HEK293T (cell line): ENCODE data around the gene PRKD2.

Source experiments
- CTCF ChIA-PET: fragments of 350-600 bp; formaldehyde crosslinking; extraction: SDS; loops from one replicate; lab custom pipeline; 2021; ENCODE audit warnings: antibody characterized with exemption, inconsistent platforms; lab: Yijun Ruan, JAX
- POLR2A ChIA-PET: fragments of 350-600 bp; formaldehyde crosslinking; extraction: SDS; loops from one replicate; lab custom pipeline; 2020; ENCODE audit warnings: antibody characterized with exemption, inconsistent platforms; lab: Yijun Ruan, JAX
- DNase-seq: peaks from one replicate; pipeline ENCODE4 v3.0.0; 2012; ENCODE audit warnings: mixed read lengths; ENCODE audit errors: extremely low spot score
- ARNT ChIP-seq: fragments of 450-650 bp; IDR thresholded peaks from 2 replicates; pipeline ENCODE4 v1.6.1; 2017; ENCODE audit warnings: mild to moderate bottlenecking
- BHLHE40 ChIP-seq: fragments of 450-650 bp; IDR thresholded peaks from 2 replicates; pipeline ENCODE4 v1.6.1; 2016; ENCODE audit warnings: mild to moderate bottlenecking, moderate library complexity, borderline replicate concordance
- CTBP1 ChIP-seq: fragments of 450-650 bp; IDR thresholded peaks from 2 replicates; pipeline ENCODE4 v1.6.1; 2016; ENCODE audit warnings: borderline replicate concordance
- ELF4 ChIP-seq: fragments of 450-650 bp; IDR thresholded peaks from 2 replicates; pipeline ENCODE4 v1.6.1; 2017; ENCODE audit warnings: antibody characterized with exemption
- FOXA1 ChIP-seq: fragments of 450-650 bp; IDR thresholded peaks from 2 replicates; pipeline ENCODE4 v1.6.1; 2016; ENCODE audit warnings: mild to moderate bottlenecking
- FOXK2 ChIP-seq: fragments of 450-650 bp; IDR thresholded peaks from 2 replicates; pipeline ENCODE4 v1.6.1; 2016; ENCODE audit warnings: mild to moderate bottlenecking
- FOXM1 ChIP-seq: fragments of 450-650 bp; IDR thresholded peaks from 2 replicates; pipeline ENCODE4 v1.6.1; 2017; ENCODE audit warnings: mild to moderate bottlenecking, borderline replicate concordance
- HDGF ChIP-seq: fragments of 450-650 bp; IDR thresholded peaks from 2 replicates; pipeline ENCODE4 v1.6.1; 2017; ENCODE audit warnings: antibody characterized with exemption, borderline replicate concordance
- L3MBTL2 ChIP-seq: fragments of 450-650 bp; conservative IDR thresholded peaks from 2 replicates; pipeline ENCODE4 v1.6.1; 2016; ENCODE audit warnings: mild to moderate bottlenecking
- LEF1 ChIP-seq: fragments of 450-650 bp; IDR thresholded peaks from 2 replicates; pipeline ENCODE4 v1.6.1; 2017; ENCODE audit warnings: mild to moderate bottlenecking, borderline replicate concordance
- NFRKB ChIP-seq: fragments of 450-650 bp; IDR thresholded peaks from 2 replicates; pipeline ENCODE4 v1.6.1; 2016; ENCODE audit warnings: mild to moderate bottlenecking, moderate library complexity
- PKNOX1 ChIP-seq: fragments of 450-650 bp; IDR thresholded peaks from 2 replicates; pipeline ENCODE4 v1.6.1; 2016
- SP1 ChIP-seq: fragments of 450-650 bp; IDR thresholded peaks from 2 replicates; pipeline ENCODE4 v1.6.1; 2017
- SUZ12 ChIP-seq: fragments of 450-650 bp; IDR thresholded peaks from 2 replicates; pipeline ENCODE4 v1.6.1; 2016; ENCODE audit warnings: mild to moderate bottlenecking
- TARDBP ChIP-seq: fragments of 450-650 bp; IDR thresholded peaks from 2 replicates; pipeline ENCODE4 v1.6.1; 2016
- ZNF384 ChIP-seq: fragments of 450-650 bp; IDR thresholded peaks from 2 replicates; pipeline ENCODE4 v1.6.1; 2016

Gene PRKD2

GRCh38 chr19:46648961-46649960, 67.7 kb downstream of the PRKD2 start:
- no peak for DNase-seq
- ChIA-PET CTCF (interaction anchor here (0.7 kb wide), 1 partner anchor 834 kb away, joined by 3 read pairs; no protein-coding TSS in a partner anchor), POLR2A (interaction anchor here (1.1 kb wide), 1 partner anchor 9 kb away, joined by 4 read pairs; no protein-coding TSS in a partner anchor)

DNA sequence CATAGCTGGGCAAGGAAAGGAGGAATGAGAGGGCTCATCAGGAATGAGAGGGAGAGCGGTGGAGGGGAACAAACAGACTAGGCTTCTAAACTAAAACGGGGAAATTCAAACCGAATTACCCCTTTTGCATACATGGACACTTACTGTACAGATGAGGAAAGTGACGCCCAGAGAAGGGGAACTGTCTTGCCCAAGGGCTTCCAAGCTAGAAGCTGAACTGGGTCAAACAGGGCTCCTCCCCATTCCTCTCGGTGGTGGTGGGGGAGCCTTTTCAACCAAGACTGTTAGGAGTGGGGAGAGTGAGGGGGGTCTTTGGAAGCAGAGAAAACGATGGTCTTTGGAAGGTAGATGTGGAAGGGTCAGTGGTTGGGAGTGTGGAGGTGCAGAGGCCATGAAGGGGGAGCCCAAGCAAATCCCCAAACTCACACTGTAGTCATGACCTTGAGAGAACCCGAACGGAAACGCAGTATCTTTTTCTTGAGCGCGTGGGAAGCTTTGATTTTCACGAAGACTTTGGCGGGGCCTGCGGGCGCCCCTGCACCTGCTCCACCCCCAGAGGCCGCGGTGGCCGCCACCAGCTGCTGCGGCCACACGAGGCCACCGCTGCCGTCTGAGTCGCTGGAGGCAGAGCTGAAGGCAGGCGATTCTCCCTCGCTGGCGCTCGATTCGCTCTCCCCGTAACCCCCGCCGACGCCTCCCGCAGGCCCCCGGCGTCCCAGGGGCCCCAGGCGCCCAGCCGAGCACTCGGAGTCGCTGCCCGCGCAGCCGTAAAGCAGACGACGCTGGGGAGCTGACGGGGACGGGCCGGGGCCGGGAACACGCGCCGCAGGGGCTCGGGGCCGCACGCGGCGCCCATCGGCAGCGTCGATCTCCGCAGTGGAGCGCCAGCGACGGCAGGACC, 68.6 kb downstream of the PRKD2 start:
- POLR2A ChIA-PET = interaction anchor here (1.1 kb wide), 1 partner anchor 8 kb away, joined by 4 read pairs; no protein-coding TSS in a partner anchor
- CTCF ChIA-PET = interaction anchor here (0.7 kb wide), 1 partner anchor 835 kb away, joined by 3 read pairs; no protein-coding TSS in a partner anchor
- DNase-seq = no peak
- TF ChIP-seq TARDBP (no peak), FOXK2 (no peak), CTBP1 (no peak), ZNF384 (no peak), ARNT (no peak), LEF1 (no peak), PKNOX1 (no peak), HDGF (no peak), SP1 (no peak), FOXA1 (no peak), SUZ12 (no peak), L3MBTL2 (no peak), BHLHE40 (no peak), NFRKB (no peak), FOXM1 (no peak)

More at GRCh38 chr19:46648961-46649960, 67.7 kb downstream of the PRKD2 start:
- TF ChIP-seq ZNF384 = no peak
- TF ChIP-seq L3MBTL2 = no peak
- TF ChIP-seq FOXM1 = no peak
- no peak for TF ChIP-seq FOXA1
- TF ChIP-seq HDGF = no peak
- no peak for TF ChIP-seq TARDBP
- TF ChIP-seq SUZ12 = no peak
- TF ChIP-seq SP1 = no peak
- TF ChIP-seq LEF1 = no peak
- no peak for TF ChIP-seq ARNT
- TF ChIP-seq FOXK2 = no peak
- no peak for TF ChIP-seq ELF4

DNA sequence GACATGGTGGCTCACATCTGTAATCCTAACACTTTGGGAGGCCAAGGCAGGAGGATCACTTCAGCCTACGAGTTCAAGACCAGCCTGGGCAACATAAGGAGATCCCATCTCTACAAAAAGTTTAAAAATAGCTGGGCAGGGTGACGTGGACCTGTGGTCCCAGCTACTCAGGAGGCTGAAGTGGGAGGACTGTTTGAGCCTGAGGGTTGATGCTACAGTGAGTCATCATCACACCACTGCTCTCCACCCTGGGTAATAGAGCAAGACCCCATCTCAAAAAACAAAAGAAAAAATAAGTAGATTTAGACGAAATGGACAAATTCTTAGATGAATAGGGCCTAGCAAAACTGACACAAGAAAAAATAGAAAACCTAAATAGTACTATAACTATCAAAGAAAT, 70.5 kb downstream of the PRKD2 start:
- ChIA-PET POLR2A (interaction anchor here (0.7 kb wide), 1 partner anchor 15 kb away, joined by 3 read pairs; the partner anchor contains the start of gene DACT3), CTCF (no interaction called here)
- TF ChIP-seq BHLHE40 = no peak
- TF ChIP-seq L3MBTL2 = no peak
- no peak for TF ChIP-seq ELF4
- no peak for TF ChIP-seq HDGF
- no peak for DNase-seq

DNA sequence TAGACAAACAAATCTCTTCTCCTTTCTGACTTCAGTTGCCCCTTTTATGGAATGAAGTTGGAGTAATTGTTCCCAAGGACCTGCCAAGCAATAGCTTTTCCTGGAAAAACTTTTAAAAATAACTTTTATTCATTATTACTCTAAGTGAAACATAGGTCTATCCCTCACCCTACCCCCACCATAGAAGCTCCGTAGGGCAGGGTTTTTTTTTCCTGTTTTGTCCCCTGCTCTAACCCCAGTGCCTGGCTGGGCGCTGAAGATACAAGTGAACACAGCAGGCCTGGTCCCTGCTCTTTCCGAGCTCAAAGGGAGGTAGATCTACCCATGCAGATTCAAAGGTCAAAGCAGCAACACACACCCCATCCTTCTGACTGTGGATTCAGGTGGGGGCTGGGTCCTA, 72.2 kb downstream of the PRKD2 start:
- TF ChIP-seq TARDBP (no peak), ARNT (no peak)
- no peak for DNase-seq
- POLR2A ChIA-PET = no interaction called here
- CTCF ChIA-PET = interaction anchor here (1.0 to 2.0 kb wide), 2 partner anchors 17 to 31 kb away, joined by 4 to 9 read pairs; no protein-coding TSS in a partner anchor

- ChIA-PET POLR2A (interaction anchor here (1.2 to 1.6 kb wide), 2 partner anchors 8 to 38 kb away, joined by 3 to 4 read pairs; no protein-coding TSS in a partner anchor), CTCF (no interaction called here)
- TF ChIP-seq NFRKB = no peak
- TF ChIP-seq SP1 = no peak
- no peak for TF ChIP-seq CTBP1
- TF ChIP-seq FOXA1 = no peak
- TF ChIP-seq LEF1 = no peak
- no peak for TF ChIP-seq TARDBP
- no peak for DNase-seq
These were observed 76.3 kb downstream of the PRKD2 start for GRCh38 chr19:46640656-46641055.

GRCh38 chr19:46639358-46640182, 77.3 kb downstream of the PRKD2 start:
- no peak for DNase-seq
- POLR2A ChIA-PET = interaction anchor here (1.2 to 1.6 kb wide), 2 partner anchors 9 to 37 kb away, joined by 3 to 4 read pairs; no protein-coding TSS in a partner anchor
- CTCF ChIA-PET = interaction anchor here (0.6 kb wide), 2 partner anchors 17 to 25 kb away, joined by 3 read pairs; no protein-coding TSS in a partner anchor
- TF ChIP-seq PKNOX1 (no peak), ELF4 (no peak), ZNF384 (no peak), LEF1 (no peak), BHLHE40 (no peak), NFRKB (no peak), CTBP1 (no peak), L3MBTL2 (no peak), FOXM1 (no peak), FOXA1 (no peak), FOXK2 (no peak), HDGF (no peak), TARDBP (no peak), SUZ12 (no peak), ARNT (no peak), SP1 (no peak)
